Smooth muscle cell (in vitro differentiated cells): ENCODE results near the gene TMEFF1. TPM values are rescaled to one million over a fixed set of nuclear protein-coding genes. Genes with fewer than 3 reads are reported as not detected.

Experiments
- DNase-seq: peaks from one replicate; lab custom pipeline; 2025; ENCODE audit not compliant: unreplicated experiment; lab: John Stamatoyannopoulos, UW
- H2AFZ ChIP-seq: fragments of 200-600 bp; sonication (generic); 2 replicates; pipeline ENCODE4 v1.6.0; 2016; ENCODE audit warnings: antibody characterized with exemption, low read depth, mild to moderate bottlenecking
- H3F3A ChIP-seq: fragments of 200-600 bp; sonication (generic); 2 replicates; pipeline ENCODE4 v1.6.0; 2017; ENCODE audit warnings: antibody characterized with exemption, low read depth
- H3K27ac ChIP-seq: fragments of 200-600 bp; sonication (generic); 2 replicates; pipeline ENCODE4 v1.5.1; 2016; ENCODE audit warnings: low read depth, mild to moderate bottlenecking
- H3K27me3 ChIP-seq: fragments of 200-600 bp; sonication (generic); 2 replicates; pipeline ENCODE4 v1.6.1; 2016; ENCODE audit warnings: low read depth, mild to moderate bottlenecking
- H3K36me3 ChIP-seq: fragments of 200-600 bp; sonication (generic); 2 replicates; pipeline ENCODE4 v1.5.1; 2016; ENCODE audit warnings: low read depth
- H3K4me1 ChIP-seq: fragments of 200-600 bp; sonication (generic); 2 replicates; pipeline ENCODE4 v1.5.1; 2016; ENCODE audit warnings: low read depth
- H3K4me2 ChIP-seq: fragments of 200-600 bp; sonication (generic); 2 replicates; pipeline ENCODE4 v1.6.0; 2016; ENCODE audit warnings: mild to moderate bottlenecking
- H3K4me3 ChIP-seq: fragments of 200-600 bp; sonication (generic); 2 replicates; pipeline ENCODE4 v1.5.1; 2016; ENCODE audit warnings: mild to moderate bottlenecking
- H3K79me2 ChIP-seq: fragments of 200-600 bp; sonication (generic); 2 replicates; pipeline ENCODE4 v1.6.0; 2016; ENCODE audit warnings: low read depth, mild to moderate bottlenecking
- H3K9ac ChIP-seq: fragments of 200-600 bp; sonication (generic); 2 replicates; pipeline ENCODE4 v1.6.0; 2016; ENCODE audit warnings: low read depth
- H3K9me3 ChIP-seq: fragments of 200-600 bp; sonication (generic); replicated peaks from 2 replicates; pipeline ENCODE4 v1.5.1; 2016; ENCODE audit warnings: low read depth
- H4K20me1 ChIP-seq: fragments of 200-600 bp; sonication (generic); 2 replicates; pipeline ENCODE4 v1.6.0; 2016; ENCODE audit warnings: low read depth
- WGBS: methylation state at CpG from one replicate; pipeline ENCODE4 v1.1.7; 2016; ENCODE audit warnings: low lambda C conversion rate; 5-methylcytosine and 5-hydroxymethylcytosine counted together
- polyA plus RNA-seq: library from polyadenylated mRNA; unstranded; fragments of >200 nt; fragmentation: Nextera tagmentation; extraction: Ambion mirVana; gene quantifications from 2 replicates; pipeline ENCODE4 v1.2.1, GENCODE V29; 2016
- total RNA-seq: library from RNA; depleted of rRNA; stranded (reverse); fragments of >200 nt; gene quantifications from 2 replicates; pipeline ENCODE4 v1.2.3, GENCODE V29; 2014
- TF ChIP-seq, protein P1 (sequence below): fragments of 200-600 bp; sonication (generic); IDR thresholded peaks from 2 replicates; pipeline ENCODE4 v1.5.1; 2017; ENCODE audit warnings: borderline replicate concordance, mild to moderate bottlenecking, antibody characterized with exemption; ENCODE audit not compliant: insufficient read depth, poor library complexity, severe bottlenecking

Gene TMEFF1
- total and polyA plus RNA-seq, 2 experiments from 2014 or later: 1.7 to 1.8 TPM

DNA sequence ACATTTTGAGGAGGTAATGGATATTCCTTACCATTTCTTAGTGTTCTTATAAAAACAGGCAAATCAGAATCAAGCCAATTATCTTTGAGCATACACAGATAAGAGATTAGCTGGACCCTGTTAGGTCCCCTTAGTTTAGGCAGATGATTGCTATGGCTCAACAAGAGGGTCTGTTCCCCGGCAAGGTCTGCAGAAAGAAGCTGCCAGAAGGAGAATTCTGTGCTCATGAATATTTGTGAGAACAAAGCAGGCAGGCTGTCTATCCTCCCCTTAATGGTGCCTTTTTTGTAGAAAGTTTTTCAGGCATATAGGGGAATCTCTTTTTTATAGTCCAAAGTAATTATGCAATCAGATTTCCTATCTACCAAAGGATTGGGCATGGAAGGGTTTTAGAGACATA lies 132.5 kb downstream of the TMEFF1 start:
- H2AFZ ChIP-seq: no peak overlapping the region
- WGBS: 64% methylated on average over 1 of the region's 1 CpG
- no peaks in the 10 kb centered on the region for H3K36me3 ChIP-seq
- no peaks in the 10 kb centered on the region for H4K20me1 ChIP-seq
- H3F3A ChIP-seq: no peaks in the 10 kb centered on the region
- H3K4me1 ChIP-seq: no peaks in the 10 kb centered on the region
- TF ChIP-seq, protein P1, sequence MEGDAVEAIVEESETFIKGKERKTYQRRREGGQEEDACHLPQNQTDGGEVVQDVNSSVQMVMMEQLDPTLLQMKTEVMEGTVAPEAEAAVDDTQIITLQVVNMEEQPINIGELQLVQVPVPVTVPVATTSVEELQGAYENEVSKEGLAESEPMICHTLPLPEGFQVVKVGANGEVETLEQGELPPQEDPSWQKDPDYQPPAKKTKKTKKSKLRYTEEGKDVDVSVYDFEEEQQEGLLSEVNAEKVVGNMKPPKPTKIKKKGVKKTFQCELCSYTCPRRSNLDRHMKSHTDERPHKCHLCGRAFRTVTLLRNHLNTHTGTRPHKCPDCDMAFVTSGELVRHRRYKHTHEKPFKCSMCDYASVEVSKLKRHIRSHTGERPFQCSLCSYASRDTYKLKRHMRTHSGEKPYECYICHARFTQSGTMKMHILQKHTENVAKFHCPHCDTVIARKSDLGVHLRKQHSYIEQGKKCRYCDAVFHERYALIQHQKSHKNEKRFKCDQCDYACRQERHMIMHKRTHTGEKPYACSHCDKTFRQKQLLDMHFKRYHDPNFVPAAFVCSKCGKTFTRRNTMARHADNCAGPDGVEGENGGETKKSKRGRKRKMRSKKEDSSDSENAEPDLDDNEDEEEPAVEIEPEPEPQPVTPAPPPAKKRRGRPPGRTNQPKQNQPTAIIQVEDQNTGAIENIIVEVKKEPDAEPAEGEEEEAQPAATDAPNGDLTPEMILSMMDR: no peak
- H3K27ac ChIP-seq: no peak overlapping the region
- no peak overlapping the region for H3K4me3 ChIP-seq
- DNase-seq: no peak
- no peaks in the 10 kb centered on the region for H3K27me3 ChIP-seq
- no peaks in the 10 kb centered on the region for H3K9me3 ChIP-seq
- no peak overlapping the region for H3K4me2 ChIP-seq
- no peak overlapping the region for H3K9ac ChIP-seq
- no peaks in the 10 kb centered on the region for H3K79me2 ChIP-seq

DNA sequence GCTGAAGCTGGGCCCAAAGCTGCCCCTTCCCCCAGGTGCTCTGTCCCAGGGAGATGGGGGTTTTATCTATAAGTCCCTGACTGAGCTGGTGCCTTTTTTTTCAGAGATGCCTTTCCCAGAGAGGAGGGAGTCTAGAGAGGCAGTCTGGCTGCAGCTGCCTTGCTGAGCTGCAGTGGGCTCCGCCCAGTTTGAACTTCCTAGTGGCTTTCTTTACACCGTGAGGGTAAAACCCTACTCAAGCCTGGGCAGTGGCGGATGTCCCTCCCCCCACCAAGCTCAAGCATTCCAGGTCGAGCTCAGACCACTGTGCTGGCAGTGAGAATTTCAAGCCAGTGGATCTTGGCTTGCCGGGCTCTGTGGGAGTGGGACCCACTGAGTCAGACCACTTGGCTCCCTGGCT lies 146.2 kb downstream of the TMEFF1 start:
- TF ChIP-seq, protein P1: no peak

DNA sequence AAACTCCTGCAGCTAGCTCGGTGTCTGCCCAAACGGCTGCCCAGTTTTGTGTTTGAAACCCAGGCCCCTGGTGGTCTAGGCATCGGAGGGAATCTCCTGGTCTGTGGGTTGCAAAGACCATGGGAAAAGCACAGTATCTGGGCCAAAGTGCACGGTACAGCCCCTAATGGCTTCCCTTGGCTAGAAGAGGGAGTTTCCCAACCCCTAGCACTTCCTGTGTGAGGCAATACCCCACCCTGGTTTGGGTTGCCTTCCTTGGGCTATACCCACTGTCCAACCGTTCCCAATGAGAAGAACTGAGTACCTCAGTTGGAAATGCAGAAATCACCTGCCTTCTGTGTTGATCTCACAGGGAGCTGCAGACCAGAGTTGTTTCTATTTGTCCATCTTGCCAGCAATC lies 146.7 kb downstream of the TMEFF1 start:
- Histone ChIP-seq H3K4me2 (no peak overlapping the region), H3K9me3 (no peaks in the 10 kb centered on the region), H3K27ac (no peak overlapping the region), H4K20me1 (no peaks in the 10 kb centered on the region), H3K27me3 (no peaks in the 10 kb centered on the region), H3F3A (no peaks in the 10 kb centered on the region), H3K79me2 (no peaks in the 10 kb centered on the region), H3K4me3 (no peak overlapping the region), H3K9ac (no peak overlapping the region), H2AFZ (no peak overlapping the region), H3K36me3 (no peaks in the 10 kb centered on the region), H3K4me1 (no peaks in the 10 kb centered on the region)
- DNase-seq: no peak
- WGBS: 69% methylated on average over 5 of the region's 5 CpGs
- TF ChIP-seq, protein P1: no peak

More for the DNA sequence above, 146.2 kb downstream of the TMEFF1 start:
- H3K9ac ChIP-seq: no peak overlapping the region
- H3K36me3 ChIP-seq: no peaks in the 10 kb centered on the region
- H4K20me1 ChIP-seq: no peaks in the 10 kb centered on the region
- H3K79me2 ChIP-seq: no peaks in the 10 kb centered on the region
- no peaks in the 10 kb centered on the region for H3K9me3 ChIP-seq
- no peak overlapping the region for H2AFZ ChIP-seq
- no peak for DNase-seq
- no peak overlapping the region for H3K27ac ChIP-seq
- no peak overlapping the region for H3K4me2 ChIP-seq
- 84% methylated on average over 5 of the region's 5 CpGs for WGBS
- H3F3A ChIP-seq: no peaks in the 10 kb centered on the region
- H3K4me3 ChIP-seq: no peak overlapping the region
- H3K4me1 ChIP-seq: no peaks in the 10 kb centered on the region
- no peaks in the 10 kb centered on the region for H3K27me3 ChIP-seq

DNA sequence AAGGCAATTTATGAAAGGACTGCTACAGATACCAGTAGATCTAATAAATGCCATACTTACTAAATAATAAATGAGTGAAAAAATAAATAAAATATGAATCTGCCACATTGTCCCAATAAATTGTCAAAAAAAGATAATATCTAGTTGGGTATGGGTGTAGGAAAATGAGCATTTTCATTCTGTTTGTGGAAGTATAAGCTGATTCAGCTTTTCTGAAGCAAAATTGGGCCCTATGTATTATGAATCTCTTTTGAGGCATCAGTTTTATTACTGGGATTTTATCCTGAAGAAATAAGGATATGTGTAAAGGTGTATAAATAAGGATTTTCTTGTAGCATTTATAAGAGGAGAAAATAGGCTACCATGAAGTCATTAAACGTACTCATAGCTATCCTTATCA lies 151.0 kb downstream of the TMEFF1 start:
- H3K4me1 ChIP-seq: no peaks in the 10 kb centered on the region
- no peak overlapping the region for H3K27ac ChIP-seq
- no peaks in the 10 kb centered on the region for H3K9me3 ChIP-seq
- no peak overlapping the region for H3K4me3 ChIP-seq
- no peak for DNase-seq
- H2AFZ ChIP-seq: no peak overlapping the region
- TF ChIP-seq, protein P1: no peak
- no peaks in the 10 kb centered on the region for H3F3A ChIP-seq
- no peak overlapping the region for H3K4me2 ChIP-seq
- H3K79me2 ChIP-seq: no peaks in the 10 kb centered on the region
- WGBS: 82% methylated on average over 1 of the region's 1 CpG
- no peaks in the 10 kb centered on the region for H3K36me3 ChIP-seq
- no peak overlapping the region for H3K9ac ChIP-seq
- no peaks in the 10 kb centered on the region for H3K27me3 ChIP-seq
- no peaks in the 10 kb centered on the region for H4K20me1 ChIP-seq
